Testis (tissue), 3 donors: ENCODE measurements around the gene CHKB. TPM values are rescaled to one million over a fixed set of nuclear protein-coding genes. Genes with fewer than 3 reads are reported as not detected.

Source experiments
- DNase-seq: peaks from one replicate; pipeline ENCODE4 v3.0.0-alpha.2; 2019
- H3K27ac ChIP-seq, 2 donors: fragments of 200-600 bp; sonication (generic); one replicate each; pipeline ENCODE4 v1.5.1; 2019
- H3K27me3 ChIP-seq: fragments of 200-600 bp; sonication (generic); one replicate; pipeline ENCODE4 v1.5.1; 2019
- H3K36me3 ChIP-seq: fragments of 200-600 bp; sonication (generic); one replicate; pipeline ENCODE4 v1.5.1; 2017; ENCODE audit warnings: low read depth; ENCODE audit errors: missing control alignments
- H3K4me1 ChIP-seq: fragments of 200-600 bp; sonication (generic); one replicate; pipeline ENCODE4 v1.5.1; 2019
- H3K4me3 ChIP-seq, 2 donors: fragments of 200-600 bp; sonication (generic); one replicate each; pipeline ENCODE4 v1.5.1; 2017 to 2019
- H3K9me3 ChIP-seq: fragments of 200-600 bp; sonication (generic); one replicate; pipeline ENCODE4 v1.5.1; 2017
- POLR2A ChIP-seq: fragments of 450-650 bp; IDR thresholded peaks from one replicate; pipeline ENCODE4 v1.6.1; 2017; ENCODE audit warnings: antibody characterized with exemption, mild to moderate bottlenecking, moderate library complexity
- WGBS, 2 donors: methylation state at CpG; one replicate each; pipeline ENCODE4 v1.1.5; 2018; 5-methylcytosine and 5-hydroxymethylcytosine counted together
- intact Hi-C: fragments of 100-400 bp; cut with DNase I; formaldehyde crosslinking; loops from one replicate; pipeline ENCODE4 v1.15.1; 2023; ENCODE audit warnings: low total_unique reads
- polyA plus RNA-seq: library from polyadenylated mRNA; stranded (reverse); fragments of 350-450 nt; fragmentation: Illumina TruSeq; extraction: RNeasy Lipid Tissue Mini Kit (QIAGEN cat#74804); gene quantifications from one replicate; pipeline ENCODE4 v1.2.3, GENCODE V29; 2014; ENCODE audit warnings: low read depth, low replicate concordance; ENCODE audit not compliant: insufficient read depth
- total RNA-seq, 2 donors: library from RNA; depleted of rRNA; stranded (reverse); fragments of >200 nt; gene quantifications; one replicate each; pipeline ENCODE4 v1.2.3, GENCODE V29; 2016
- TF ChIP-seq, protein P1 (sequence below), 3 experiments: fragments of 450-650 bp in 2 of 3; fragments of 200-600 bp in 1 of 3; sonication (generic) in 1 of 3; IDR thresholded peaks; one replicate each; pipeline ENCODE4 v1.5.1; 2016 to 2019; ENCODE audit warnings: antibody characterized with exemption in 3 of 3, mild to moderate bottlenecking in 2 of 3, moderate library complexity in 1 of 3

CHKB gene
- total and polyA plus RNA-seq, 3 donors from 2014 or later: 88.4 to 98.9 (median 89.6) TPM

DNA sequence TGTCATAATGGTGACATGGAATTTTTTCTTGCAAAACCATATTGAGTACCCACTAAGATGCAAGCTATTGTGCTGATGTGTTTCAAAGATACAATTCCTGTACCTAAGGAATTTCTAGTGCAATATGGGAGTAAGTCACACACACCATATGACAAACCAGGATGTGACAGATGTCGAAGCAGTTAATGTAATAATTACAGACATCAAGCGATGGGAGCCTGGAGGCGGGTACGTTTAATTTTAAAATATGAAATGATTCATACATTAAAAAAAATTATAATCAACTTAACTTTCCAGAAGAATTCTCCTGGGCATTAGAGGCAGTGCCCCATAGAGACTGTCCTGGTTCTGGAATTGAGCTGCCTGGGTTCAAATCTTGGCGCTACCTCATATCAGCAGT lies 25.9 kb downstream of the CHKB start:
- no peaks in the 10 kb centered on the region for H3K27me3 ChIP-seq
- intact Hi-C loops: no loop called here
- no peaks in the 10 kb centered on the region for H3K9me3 ChIP-seq
- H3K4me1 ChIP-seq: no peaks in the 10 kb centered on the region
- H3K27ac ChIP-seq: no peak overlapping the region
- TF ChIP-seq, protein P1, sequence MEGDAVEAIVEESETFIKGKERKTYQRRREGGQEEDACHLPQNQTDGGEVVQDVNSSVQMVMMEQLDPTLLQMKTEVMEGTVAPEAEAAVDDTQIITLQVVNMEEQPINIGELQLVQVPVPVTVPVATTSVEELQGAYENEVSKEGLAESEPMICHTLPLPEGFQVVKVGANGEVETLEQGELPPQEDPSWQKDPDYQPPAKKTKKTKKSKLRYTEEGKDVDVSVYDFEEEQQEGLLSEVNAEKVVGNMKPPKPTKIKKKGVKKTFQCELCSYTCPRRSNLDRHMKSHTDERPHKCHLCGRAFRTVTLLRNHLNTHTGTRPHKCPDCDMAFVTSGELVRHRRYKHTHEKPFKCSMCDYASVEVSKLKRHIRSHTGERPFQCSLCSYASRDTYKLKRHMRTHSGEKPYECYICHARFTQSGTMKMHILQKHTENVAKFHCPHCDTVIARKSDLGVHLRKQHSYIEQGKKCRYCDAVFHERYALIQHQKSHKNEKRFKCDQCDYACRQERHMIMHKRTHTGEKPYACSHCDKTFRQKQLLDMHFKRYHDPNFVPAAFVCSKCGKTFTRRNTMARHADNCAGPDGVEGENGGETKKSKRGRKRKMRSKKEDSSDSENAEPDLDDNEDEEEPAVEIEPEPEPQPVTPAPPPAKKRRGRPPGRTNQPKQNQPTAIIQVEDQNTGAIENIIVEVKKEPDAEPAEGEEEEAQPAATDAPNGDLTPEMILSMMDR (IDR thresholded peaks at IDR 0.05): no peak
- TF ChIP-seq POLR2A: no peak
- no peaks in the 10 kb centered on the region for H3K36me3 ChIP-seq
- DNase-seq: no peak
- no peak overlapping the region for H3K4me3 ChIP-seq
- 88 to 92% methylated on average over 5 of the region's 5 CpGs for WGBS, 2 donors

DNA sequence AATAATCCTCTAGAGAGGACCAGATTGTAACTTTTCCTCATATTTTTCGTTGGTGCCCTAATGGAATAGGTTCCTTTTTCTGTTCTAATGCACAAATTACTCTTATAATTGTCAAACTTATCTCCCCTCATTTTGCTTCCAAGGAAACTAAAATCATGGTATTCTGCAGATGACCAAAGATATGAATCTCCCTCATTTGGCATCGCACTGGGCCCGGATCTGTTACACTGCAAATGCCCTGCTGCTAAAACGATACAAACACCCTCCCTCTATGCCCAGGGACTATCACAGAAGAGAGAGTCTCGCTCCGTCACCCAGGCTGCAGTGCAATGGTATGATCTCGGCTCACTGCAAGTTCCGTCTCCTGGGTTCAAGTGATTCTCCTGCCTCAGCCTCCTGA lies 29.3 kb downstream of the CHKB start:
- H3K27ac ChIP-seq: no peak overlapping the region
- WGBS, 2 donors: 79% methylated on average over 8 of the region's 8 CpGs
- DNase-seq: no peak
- intact Hi-C loops: no loop called here
- H3K9me3 ChIP-seq: no peaks in the 10 kb centered on the region
- no peak overlapping the region for H3K4me3 ChIP-seq
- TF ChIP-seq, protein P1 (IDR thresholded peaks at IDR 0.05): no peak
- TF ChIP-seq POLR2A: no peak
- peaks cover 3% of the 10 kb centered on the region for H3K4me1 ChIP-seq
- H3K36me3 ChIP-seq: no peaks in the 10 kb centered on the region
- no peaks in the 10 kb centered on the region for H3K27me3 ChIP-seq

DNA sequence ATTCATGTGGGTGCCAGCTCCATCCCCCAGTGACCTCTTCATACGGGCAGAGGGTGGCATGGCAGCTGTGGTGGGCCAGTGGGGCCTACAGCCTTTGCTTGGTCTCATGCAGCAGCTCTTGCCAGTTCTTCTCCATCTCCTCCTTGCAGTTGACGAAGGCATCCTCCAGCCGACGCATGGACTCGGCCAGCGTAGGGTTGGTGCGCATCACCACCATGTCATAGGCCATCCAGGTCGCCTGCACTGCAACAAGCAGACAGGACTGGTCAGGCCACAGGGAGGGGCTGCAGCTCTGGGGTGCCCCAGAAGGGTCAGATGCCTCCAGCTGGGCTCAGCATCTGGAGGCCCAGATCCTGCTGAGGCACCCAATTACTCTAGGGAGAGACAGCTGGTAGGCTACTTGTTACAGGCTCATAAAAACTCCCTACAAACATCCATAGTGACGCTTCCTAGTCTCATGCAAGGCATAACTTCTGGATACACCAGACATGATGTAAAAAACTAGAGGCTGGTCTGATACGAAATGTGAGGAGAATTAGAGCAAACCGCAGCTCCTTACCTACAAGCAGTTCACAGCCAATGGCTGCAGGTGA lies 31.4 kb downstream of the CHKB start:
- intact Hi-C loops: no loop called here
- Histone ChIP-seq H3K4me1 (peaks cover 11% of the 10 kb centered on the region), H3K27me3 (no peaks in the 10 kb centered on the region), H3K4me3 (no peak overlapping the region), H3K9me3 (no peaks in the 10 kb centered on the region), H3K27ac (no peak overlapping the region), H3K36me3 (no peaks in the 10 kb centered on the region)
- 92% methylated on average over 10 to 11 of the region's 11 CpGs for WGBS, 2 donors
- no peak for DNase-seq
- TF ChIP-seq, protein P1 (IDR thresholded peaks at IDR 0.05): no peak
- no peak for TF ChIP-seq POLR2A

DNA sequence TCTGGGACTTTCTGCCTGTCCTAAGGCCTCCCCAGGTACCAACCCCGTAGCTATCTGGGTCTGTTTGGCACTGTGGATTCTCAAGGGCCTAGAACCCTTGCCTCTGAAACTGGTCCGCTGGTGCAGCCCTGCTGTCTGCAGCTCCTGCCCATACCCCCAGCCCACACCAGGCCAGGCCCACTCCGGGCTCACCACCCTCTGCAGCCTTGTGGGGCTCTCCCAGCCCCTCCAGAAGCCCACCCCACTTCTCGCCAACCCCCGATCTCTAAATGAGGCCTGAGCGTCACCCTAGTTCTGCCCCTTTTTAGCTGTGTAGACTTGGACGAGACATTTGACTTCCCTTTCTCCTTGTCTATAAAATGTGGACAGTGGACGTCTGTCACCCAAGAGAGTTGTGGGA lies 32.3 kb downstream of the CHKB start:
- WGBS, 2 donors: 86 to 92% methylated on average over 8 of the region's 8 CpGs
- intact Hi-C loops: no loop called here
- peaks cover 11% of the 10 kb centered on the region for H3K4me1 ChIP-seq
- no peak for DNase-seq
- TF ChIP-seq, protein P1 (IDR thresholded peaks at IDR 0.05): no peak
- no peak for TF ChIP-seq POLR2A
- no peaks in the 10 kb centered on the region for H3K9me3 ChIP-seq
- no peaks in the 10 kb centered on the region for H3K36me3 ChIP-seq
- H3K4me3 ChIP-seq: no peak overlapping the region
- H3K27ac ChIP-seq: no peak overlapping the region
- H3K27me3 ChIP-seq: no peaks in the 10 kb centered on the region
